NCI-H146 treated with DMSO at 0.1 percent for 48 hours (cell line): ENCODE measurements around the gene UBAC2.

Experiments used
- DNase-seq: peaks from one replicate; lab custom pipeline; 2025; ENCODE audit not compliant: unreplicated experiment; lab: John Stamatoyannopoulos, UW

UBAC2 gene

GRCh38 chr13:99200432-99201167, at the start of gene UBAC2:
TSS of gene UBAC2 (plus strand) at chr13:99200854. CDS start at chr13:99200909, 55 bp downstream.
- DNase-seq, result peak; percentile 87

- no peak for DNase-seq
Measured at GRCh38 chr13:99151516-99151915, 49.1 kb upstream of the UBAC2 start.

GRCh38 chr13:99153219-99153618, 47.4 kb upstream of the UBAC2 start:
- DNase-seq, result no peak

GRCh38 chr13:99154064-99154463, 46.6 kb upstream of the UBAC2 start:
- no peak for DNase-seq

GRCh38 chr13:99155821-99156220, 44.8 kb upstream of the UBAC2 start:
- DNase-seq, result no peak

- no peak for DNase-seq
Measured at GRCh38 chr13:99157046-99157445, 43.6 kb upstream of the UBAC2 start.

- no peak for DNase-seq
Measured at GRCh38 chr13:99158846-99159245, 41.8 kb upstream of the UBAC2 start.

- DNase-seq, result no peak
Measured at GRCh38 chr13:99159331-99160061, 41.2 kb upstream of the UBAC2 start.

- no peak for DNase-seq
Measured at GRCh38 chr13:99160415-99160814, 40.2 kb upstream of the UBAC2 start.

- no peak for DNase-seq
Measured at GRCh38 chr13:99161512-99161911, 39.1 kb upstream of the UBAC2 start.

GRCh38 chr13:99162567-99163361, 37.9 kb upstream of the UBAC2 start:
- no peak for DNase-seq

- no peak for DNase-seq
Measured at GRCh38 chr13:99164226-99164625, 36.4 kb upstream of the UBAC2 start.

- no peak for DNase-seq
Measured at GRCh38 chr13:99165753-99166587, 34.7 kb upstream of the UBAC2 start.

GRCh38 chr13:99172951-99173350, 27.7 kb upstream of the UBAC2 start:
- no peak for DNase-seq

- DNase-seq, result no peak
Measured at GRCh38 chr13:99173606-99174005, 27.0 kb upstream of the UBAC2 start.

GRCh38 chr13:99174533-99175100, 26.0 kb upstream of the UBAC2 start:
- no peak for DNase-seq

- peak; percentile 68 for DNase-seq
Measured at GRCh38 chr13:99176309-99177276, 24.1 kb upstream of the UBAC2 start.

- DNase-seq, result no peak
Measured at GRCh38 chr13:99178636-99179035, 22.0 kb upstream of the UBAC2 start.

GRCh38 chr13:99179460-99179859, 21.2 kb upstream of the UBAC2 start:
- no peak for DNase-seq
